ENCODE measurements around the gene MEPCE. TPM values are rescaled to one million over a fixed set of nuclear protein-coding genes. Genes with fewer than 3 reads are reported as not detected.

Gene MEPCE
- total RNA-seq, 1 experiment from 2014 or later = 70.3 TPM

- no peaks in the 10 kb centered on the region for H3K9me2 ChIP-seq (ENCODE audit: insufficient read depth)
- no peak for DNase-seq
- POLR2A ChIA-PET (ENCODE audit: unreplicated experiment) = interaction anchor here (0.5 to 0.6 kb wide), 4 partner anchors 18 to 154 kb away, joined by 3 to 7 read pairs (median 4); partner anchors contain the start of gene MEPCE
- H3K27me3 ChIP-seq (ENCODE audit: insufficient read depth, low read depth) = no peaks in the 10 kb centered on the region
- CTCF ChIA-PET = interaction anchor here (0.6 to 0.9 kb wide), 4 partner anchors 8 to 431 kb away, joined by 3 to 7 read pairs (median 4); no protein-coding TSS in a partner anchor
- H2AFZ ChIP-seq = no peak overlapping the region
- no peaks in the 10 kb centered on the region for H3K79me2 ChIP-seq (ENCODE audit: low read depth)
- peaks cover 8% of the 10 kb centered on the region; the same call in 1 of the 2 replicates for H3F3A ChIP-seq (ENCODE audit: insufficient read depth, low read depth)
- H3K4me2 ChIP-seq = no peak overlapping the region
- no peaks in the 10 kb centered on the region for H3K9me3 ChIP-seq (ENCODE audit: insufficient read depth, low read depth)
- H3K4me1 ChIP-seq (replicated peaks; ENCODE audit: insufficient read depth) = no peaks in the 10 kb centered on the region
- TF ChIP-seq EZH2 (IDR thresholded peaks at IDR 0.05; ENCODE audit: low read depth) = no peak
- no peak for TF ChIP-seq CTCF (conservative IDR thresholded peaks at IDR 0.05)
- BruUV-seq (replicated peaks) = no TSS peak
- no peak overlapping the region for H3K27ac ChIP-seq
- no peaks in the 10 kb centered on the region for H4K20me1 ChIP-seq (ENCODE audit: insufficient read depth)
- intact Hi-C loops (cut with micrococcal nuclease; ENCODE audit: unreplicated experiment) = no loop called here
- H3K4me3 ChIP-seq = no peak overlapping the region
- H3K36me3 ChIP-seq (ENCODE audit: low read depth) = no peaks in the 10 kb centered on the region
Observed at GRCh38 chr7:100455206-100455605, 25.6 kb downstream of the MEPCE start.

- H3K27me3 ChIP-seq (ENCODE audit: insufficient read depth, low read depth) = no peaks in the 10 kb centered on the region
- H3K4me3 ChIP-seq = no peak overlapping the region
- ChIA-PET POLR2A (ENCODE audit: unreplicated experiment) (no interaction called here), CTCF (interaction anchor here (0.6 kb wide), 1 partner anchor 83 kb away, joined by 3 read pairs; the partner anchor contains the start of gene AGFG2)
- no peak for DNase-seq
- H3K9me3 ChIP-seq (ENCODE audit: insufficient read depth, low read depth) = no peaks in the 10 kb centered on the region
- H3K4me2 ChIP-seq = no peak overlapping the region
- TF ChIP-seq CTCF (conservative IDR thresholded peaks at IDR 0.05) (no peak), EZH2 (IDR thresholded peaks at IDR 0.05; ENCODE audit: low read depth) (no peak)
- no peak overlapping the region for H3K27ac ChIP-seq
- no TSS peak for BruUV-seq (replicated peaks)
- H3K36me3 ChIP-seq (ENCODE audit: low read depth) = no peaks in the 10 kb centered on the region
- H3K4me1 ChIP-seq (replicated peaks; ENCODE audit: insufficient read depth) = no peaks in the 10 kb centered on the region
- intact Hi-C loops (cut with micrococcal nuclease; ENCODE audit: unreplicated experiment) = no loop called here
- H2AFZ ChIP-seq = no peak overlapping the region
- H3K9me2 ChIP-seq (ENCODE audit: insufficient read depth) = no peaks in the 10 kb centered on the region
- H3F3A ChIP-seq (ENCODE audit: insufficient read depth, low read depth) = peaks cover 8% of the 10 kb centered on the region; the same call in 1 of the 2 replicates
- H4K20me1 ChIP-seq (ENCODE audit: insufficient read depth) = no peaks in the 10 kb centered on the region
- H3K79me2 ChIP-seq (ENCODE audit: low read depth) = no peaks in the 10 kb centered on the region
Observed at GRCh38 chr7:100456562-100456961, 26.9 kb downstream of the MEPCE start.

- no peaks in the 10 kb centered on the region for H3K79me2 ChIP-seq (ENCODE audit: low read depth)
- CTCF ChIA-PET = interaction anchor here (0.6 to 0.7 kb wide), 3 partner anchors 82 to 624 kb away, joined by 3 to 8 read pairs (median 7); partner anchors contain the start of gene AGFG2
- BruUV-seq (replicated peaks) = no TSS peak
- no peak overlapping the region for H2AFZ ChIP-seq
- no peak overlapping the region for H3K27ac ChIP-seq
- POLR2A ChIA-PET (ENCODE audit: unreplicated experiment) = interaction anchor here (0.6 kb wide), 1 partner anchor 28 kb away, joined by 5 read pairs; no protein-coding TSS in a partner anchor
- no peaks in the 10 kb centered on the region for H4K20me1 ChIP-seq (ENCODE audit: insufficient read depth)
- H3F3A ChIP-seq (ENCODE audit: insufficient read depth, low read depth) = peaks cover 8% of the 10 kb centered on the region; the same call in 1 of the 2 replicates
- H3K4me1 ChIP-seq (replicated peaks; ENCODE audit: insufficient read depth) = no peaks in the 10 kb centered on the region
- no peak for TF ChIP-seq CTCF (conservative IDR thresholded peaks at IDR 0.05)
- no peaks in the 10 kb centered on the region for H3K27me3 ChIP-seq (ENCODE audit: insufficient read depth, low read depth)
- DNase-seq = no peak
- no peaks in the 10 kb centered on the region for H3K9me3 ChIP-seq (ENCODE audit: insufficient read depth, low read depth)
- no peaks in the 10 kb centered on the region for H3K9me2 ChIP-seq (ENCODE audit: insufficient read depth)
- no peaks in the 10 kb centered on the region for H3K36me3 ChIP-seq (ENCODE audit: low read depth)
- no peak overlapping the region for H3K4me3 ChIP-seq
- H3K4me2 ChIP-seq = no peak overlapping the region
- intact Hi-C loops (cut with micrococcal nuclease; ENCODE audit: unreplicated experiment) = no loop called here
Observed at GRCh38 chr7:100457033-100457432, 27.4 kb downstream of the MEPCE start.
